Peyer's patch (tissue), 4 donors: ENCODE data around the gene C2orf68.

Source experiments
- CTCF ChIP-seq, 6 experiments: fragments of 450-650 bp in 4 of 6; fragments of 200-600 bp in 2 of 6; sonication (generic) in 1 of 6; IDR thresholded peaks; one replicate each; pipeline ENCODE4 v1.5.1; 2017 to 2019; ENCODE audit warnings: antibody characterized with exemption in 6 of 6, mild to moderate bottlenecking in 3 of 6, moderate library complexity in 1 of 6
- POLR2A ChIP-seq, 2 donors: fragments of 450-650 bp; IDR thresholded peaks; one replicate each; pipeline ENCODE4 v1.5.1; 2017; ENCODE audit warnings: antibody characterized with exemption in 2 of 2, mild to moderate bottlenecking in 2 of 2, moderate library complexity in 2 of 2

- TF ChIP-seq CTCF (IDR thresholded peaks at IDR 0.05), result no peak
- no peak for TF ChIP-seq POLR2A (IDR thresholded peaks at IDR 0.05)
These were observed 15.3 kb downstream of the C2orf68 start for GRCh38 chr2:85596486-85597143.
